Measurements from ENCODE around the gene C1QTNF12. TPM values are rescaled to one million over a fixed set of nuclear protein-coding genes. Genes with fewer than 3 reads are reported as not detected.

The C1QTNF12 gene
- polyA plus RNA-seq, 1 donor from 2014 or later, result 0.74 TPM

DNA sequence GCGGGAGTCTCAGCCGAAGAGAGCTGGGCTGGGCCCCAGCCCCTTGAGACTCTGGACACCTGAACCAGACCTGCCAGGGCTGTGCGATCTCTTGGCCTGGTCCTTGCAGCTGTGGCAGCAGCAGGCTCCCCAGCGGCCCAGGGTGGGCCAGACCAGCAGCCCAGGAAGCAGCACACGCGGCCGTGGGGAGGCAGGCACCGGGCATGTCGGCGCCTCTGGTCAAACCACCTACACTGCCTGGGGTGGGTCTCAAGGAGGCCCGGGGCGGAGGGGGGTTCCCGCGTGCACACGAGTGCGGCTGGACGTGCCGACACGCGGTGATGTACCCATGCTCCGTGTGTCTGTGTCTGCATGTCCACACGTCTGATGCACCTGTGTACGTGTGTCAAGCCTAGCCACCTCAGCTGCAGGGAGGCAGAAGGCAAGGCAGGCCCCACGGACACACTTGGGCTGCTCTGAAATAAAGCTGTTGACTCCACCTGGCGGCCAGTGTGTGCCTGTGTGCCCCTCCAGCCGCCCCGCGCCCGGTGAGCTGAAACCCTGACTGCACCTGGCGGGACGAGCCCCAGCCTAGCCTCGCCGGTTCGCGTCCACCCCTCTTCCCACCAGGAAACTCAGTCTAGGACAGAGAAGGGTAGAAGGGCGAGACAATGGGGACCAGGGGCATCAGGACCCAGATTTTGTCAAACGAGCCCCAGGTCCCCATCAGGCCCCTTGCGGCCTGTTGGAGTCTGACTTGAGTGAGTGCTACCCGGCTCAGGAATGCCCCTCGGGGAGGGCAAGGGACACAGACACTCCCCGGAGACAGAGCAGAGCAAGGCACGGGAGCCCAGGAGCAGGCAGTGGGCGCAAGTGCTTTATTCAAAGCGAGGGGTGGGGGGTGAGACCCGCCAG, 45.3 kb upstream of the C1QTNF12 start:
- no peaks in the 10 kb centered on the region for H3K36me3 ChIP-seq (ENCODE audit: insufficient read depth, low read length)

DNA sequence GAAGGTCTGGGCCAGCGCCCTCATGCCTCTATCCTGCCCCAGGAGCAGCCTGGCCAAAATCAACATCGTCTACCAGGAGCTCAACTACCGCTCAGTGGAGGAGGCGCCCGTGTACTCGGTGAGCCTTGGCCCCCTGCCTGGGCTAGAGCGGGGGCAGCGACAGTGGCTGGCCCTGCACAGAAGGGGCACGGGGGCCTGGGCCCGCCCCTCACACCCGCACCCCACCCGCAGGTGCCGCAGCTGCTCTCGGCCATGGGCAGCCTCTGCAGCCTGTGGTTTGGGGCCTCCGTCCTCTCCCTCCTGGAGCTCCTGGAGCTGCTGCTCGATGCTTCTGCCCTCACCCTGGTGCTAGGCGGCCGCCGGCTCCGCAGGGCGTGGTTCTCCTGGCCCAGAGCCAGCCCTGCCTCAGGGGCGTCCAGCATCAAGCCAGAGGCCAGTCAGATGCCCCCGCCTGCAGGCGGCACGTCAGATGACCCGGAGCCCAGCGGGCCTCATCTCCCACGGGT, 44.6 kb upstream of the C1QTNF12 start:
- TF ChIP-seq, protein P1, sequence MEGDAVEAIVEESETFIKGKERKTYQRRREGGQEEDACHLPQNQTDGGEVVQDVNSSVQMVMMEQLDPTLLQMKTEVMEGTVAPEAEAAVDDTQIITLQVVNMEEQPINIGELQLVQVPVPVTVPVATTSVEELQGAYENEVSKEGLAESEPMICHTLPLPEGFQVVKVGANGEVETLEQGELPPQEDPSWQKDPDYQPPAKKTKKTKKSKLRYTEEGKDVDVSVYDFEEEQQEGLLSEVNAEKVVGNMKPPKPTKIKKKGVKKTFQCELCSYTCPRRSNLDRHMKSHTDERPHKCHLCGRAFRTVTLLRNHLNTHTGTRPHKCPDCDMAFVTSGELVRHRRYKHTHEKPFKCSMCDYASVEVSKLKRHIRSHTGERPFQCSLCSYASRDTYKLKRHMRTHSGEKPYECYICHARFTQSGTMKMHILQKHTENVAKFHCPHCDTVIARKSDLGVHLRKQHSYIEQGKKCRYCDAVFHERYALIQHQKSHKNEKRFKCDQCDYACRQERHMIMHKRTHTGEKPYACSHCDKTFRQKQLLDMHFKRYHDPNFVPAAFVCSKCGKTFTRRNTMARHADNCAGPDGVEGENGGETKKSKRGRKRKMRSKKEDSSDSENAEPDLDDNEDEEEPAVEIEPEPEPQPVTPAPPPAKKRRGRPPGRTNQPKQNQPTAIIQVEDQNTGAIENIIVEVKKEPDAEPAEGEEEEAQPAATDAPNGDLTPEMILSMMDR (IDR thresholded peaks at IDR 0.05; ENCODE audit: poor library complexity, severe bottlenecking), result no peak
- TF ChIP-seq, protein P2, sequence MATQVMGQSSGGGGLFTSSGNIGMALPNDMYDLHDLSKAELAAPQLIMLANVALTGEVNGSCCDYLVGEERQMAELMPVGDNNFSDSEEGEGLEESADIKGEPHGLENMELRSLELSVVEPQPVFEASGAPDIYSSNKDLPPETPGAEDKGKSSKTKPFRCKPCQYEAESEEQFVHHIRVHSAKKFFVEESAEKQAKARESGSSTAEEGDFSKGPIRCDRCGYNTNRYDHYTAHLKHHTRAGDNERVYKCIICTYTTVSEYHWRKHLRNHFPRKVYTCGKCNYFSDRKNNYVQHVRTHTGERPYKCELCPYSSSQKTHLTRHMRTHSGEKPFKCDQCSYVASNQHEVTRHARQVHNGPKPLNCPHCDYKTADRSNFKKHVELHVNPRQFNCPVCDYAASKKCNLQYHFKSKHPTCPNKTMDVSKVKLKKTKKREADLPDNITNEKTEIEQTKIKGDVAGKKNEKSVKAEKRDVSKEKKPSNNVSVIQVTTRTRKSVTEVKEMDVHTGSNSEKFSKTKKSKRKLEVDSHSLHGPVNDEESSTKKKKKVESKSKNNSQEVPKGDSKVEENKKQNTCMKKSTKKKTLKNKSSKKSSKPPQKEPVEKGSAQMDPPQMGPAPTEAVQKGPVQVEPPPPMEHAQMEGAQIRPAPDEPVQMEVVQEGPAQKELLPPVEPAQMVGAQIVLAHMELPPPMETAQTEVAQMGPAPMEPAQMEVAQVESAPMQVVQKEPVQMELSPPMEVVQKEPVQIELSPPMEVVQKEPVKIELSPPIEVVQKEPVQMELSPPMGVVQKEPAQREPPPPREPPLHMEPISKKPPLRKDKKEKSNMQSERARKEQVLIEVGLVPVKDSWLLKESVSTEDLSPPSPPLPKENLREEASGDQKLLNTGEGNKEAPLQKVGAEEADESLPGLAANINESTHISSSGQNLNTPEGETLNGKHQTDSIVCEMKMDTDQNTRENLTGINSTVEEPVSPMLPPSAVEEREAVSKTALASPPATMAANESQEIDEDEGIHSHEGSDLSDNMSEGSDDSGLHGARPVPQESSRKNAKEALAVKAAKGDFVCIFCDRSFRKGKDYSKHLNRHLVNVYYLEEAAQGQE (IDR thresholded peaks at IDR 0.05; ENCODE audit: borderline replicate concordance), result no peak
- TF ChIP-seq POLR2AphosphoS5 (IDR thresholded peaks at IDR 0.05), result no peak
- TF ChIP-seq TAF1 (IDR thresholded peaks at IDR 0.05; ENCODE audit: low read depth), result no peak
- no peak for TF ChIP-seq EZH2 (IDR thresholded peaks at IDR 0.05; ENCODE audit: borderline replicate concordance, insufficient read depth, low read length, poor library complexity, severe bottlenecking)
- TF ChIP-seq MXI1 (conservative IDR thresholded peaks at IDR 0.05; ENCODE audit: poor library complexity, severe bottlenecking), result no peak
- TF ChIP-seq RAD21 (conservative IDR thresholded peaks at IDR 0.05), result no peak
- TF ChIP-seq SMC3 (conservative IDR thresholded peaks at IDR 0.05; ENCODE audit: poor library complexity), result no peak
- TF ChIP-seq EP300 (conservative IDR thresholded peaks at IDR 0.05; ENCODE audit: poor library complexity, severe bottlenecking), result no peak
- Histone ChIP-seq H3K79me2 (replicated peaks; ENCODE audit: insufficient read depth, low read length) (no peaks in the 10 kb centered on the region), H3K27ac (ENCODE audit: low read length) (no peak overlapping the region), H3K9me3 (ENCODE audit: low read length) (no peaks in the 10 kb centered on the region), H3K36me3 (ENCODE audit: insufficient read depth, low read length) (no peaks in the 10 kb centered on the region), H3K4me2 (ENCODE audit: low read length) (no peak overlapping the region), H3K9me2 (ENCODE audit: insufficient read depth, low read length) (no peaks in the 10 kb centered on the region), H3F3A (ENCODE audit: insufficient read depth, low read length, poor library complexity, severe bottlenecking) (no peaks in the 10 kb centered on the region), H2AFZ (ENCODE audit: low read depth, low read length) (no peak overlapping the region), H3K4me3 (ENCODE audit: low read length) (no peak overlapping the region), H4K20me1 (ENCODE audit: insufficient read depth) (no peaks in the 10 kb centered on the region), H3K9ac (ENCODE audit: low read length) (no peak overlapping the region), H3K27me3 (ENCODE audit: insufficient read depth, low read depth, low read length) (no peaks in the 10 kb centered on the region)

More for the DNA sequence above, 45.3 kb upstream of the C1QTNF12 start:
- Histone ChIP-seq H3K4me3 (ENCODE audit: low read length) (no peak overlapping the region), H3K9ac (ENCODE audit: low read length) (peak overlapping the region; percentile 16), H3K9me2 (ENCODE audit: insufficient read depth, low read length) (no peaks in the 10 kb centered on the region), H4K20me1 (ENCODE audit: insufficient read depth) (no peaks in the 10 kb centered on the region), H3K27ac (ENCODE audit: low read length) (no peak overlapping the region), H2AFZ (ENCODE audit: low read depth, low read length) (no peak overlapping the region), H3F3A (ENCODE audit: insufficient read depth, low read length, poor library complexity, severe bottlenecking) (no peaks in the 10 kb centered on the region), H3K27me3 (ENCODE audit: insufficient read depth, low read depth, low read length) (no peaks in the 10 kb centered on the region), H3K4me2 (ENCODE audit: low read length) (no peak overlapping the region), H3K9me3 (ENCODE audit: low read length) (no peaks in the 10 kb centered on the region), H3K79me2 (replicated peaks; ENCODE audit: insufficient read depth, low read length) (no peaks in the 10 kb centered on the region)
- TF ChIP-seq POLR2AphosphoS5 (IDR thresholded peaks at IDR 0.05), result peak; percentile 51
- TF ChIP-seq MXI1 (conservative IDR thresholded peaks at IDR 0.05; ENCODE audit: poor library complexity, severe bottlenecking), result peak; percentile 34
- no peak for TF ChIP-seq EZH2 (IDR thresholded peaks at IDR 0.05; ENCODE audit: borderline replicate concordance, insufficient read depth, low read length, poor library complexity, severe bottlenecking)
- TF ChIP-seq, protein P1 (IDR thresholded peaks at IDR 0.05; ENCODE audit: poor library complexity, severe bottlenecking), result peak; percentile 74
- TF ChIP-seq TAF1 (IDR thresholded peaks at IDR 0.05; ENCODE audit: low read depth), result no peak
- peak; percentile 79 for TF ChIP-seq SMC3 (conservative IDR thresholded peaks at IDR 0.05; ENCODE audit: poor library complexity)
- TF ChIP-seq RAD21 (conservative IDR thresholded peaks at IDR 0.05), result peak; percentile 70

All from neural cell (in vitro differentiated cells).